Activated CD4-positive, alpha-beta T cell treated with anti-CD3 and anti-CD28 coated beads, Interleukin-2, Interleukin-4, amounts not matched to agents 100 ng/mL and 50 ng/mL, durations not matched to agents 16 hours and 8 hours (primary cell): ENCODE data around the gene GNAT2.

ENCODE experiments used
- DNase-seq: peaks from one replicate; pipeline ENCODE4 v3.0.0-alpha.2; 2020; ENCODE audit warnings: low spot score

GNAT2 gene

GRCh38 chr1:109641861-109642260, 22.4 kb upstream of the GNAT2 start:
- DNase-seq, result no peak

DNA sequence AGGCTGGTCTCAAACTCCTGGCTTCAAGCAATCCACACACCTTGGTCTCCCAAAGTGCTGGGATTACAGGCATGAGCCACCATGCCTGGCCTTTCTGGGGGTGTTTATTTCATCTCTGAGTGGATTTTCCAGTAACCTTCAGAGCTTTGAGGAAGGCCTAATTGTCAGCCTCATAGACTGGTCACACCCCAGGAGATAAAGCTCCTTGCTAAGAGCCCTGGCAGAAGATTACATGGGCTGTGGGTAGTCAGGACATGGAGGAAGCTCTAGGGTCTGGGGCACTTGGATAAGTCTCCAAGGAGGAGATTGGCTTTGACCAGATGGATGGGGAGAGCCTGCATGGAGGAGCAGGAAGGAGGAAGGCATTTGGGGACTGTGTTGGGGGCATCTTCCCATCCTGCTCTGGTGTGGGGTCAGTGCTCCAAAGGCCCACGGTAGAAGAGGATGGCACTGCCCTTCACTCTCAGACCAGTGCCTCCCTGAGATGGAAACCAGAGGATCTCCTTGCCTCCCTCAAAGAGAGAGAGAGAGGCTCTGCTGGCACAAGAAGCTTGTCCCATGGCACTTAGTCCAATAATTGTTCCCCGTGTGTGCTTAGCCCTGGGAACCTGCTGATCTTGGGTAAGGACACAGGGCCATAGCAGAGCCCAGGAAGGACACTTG, 21.8 kb upstream of the GNAT2 start:
- DNase-seq, result no peak

GRCh38 chr1:109640285-109640865, 21.0 kb upstream of the GNAT2 start:
- peak; percentile 91 for DNase-seq

GRCh38 chr1:109639841-109640184, 20.4 kb upstream of the GNAT2 start:
- no peak for DNase-seq

- no peak for DNase-seq
These were observed 19.8 kb upstream of the GNAT2 start for GRCh38 chr1:109639063-109639840.

DNA sequence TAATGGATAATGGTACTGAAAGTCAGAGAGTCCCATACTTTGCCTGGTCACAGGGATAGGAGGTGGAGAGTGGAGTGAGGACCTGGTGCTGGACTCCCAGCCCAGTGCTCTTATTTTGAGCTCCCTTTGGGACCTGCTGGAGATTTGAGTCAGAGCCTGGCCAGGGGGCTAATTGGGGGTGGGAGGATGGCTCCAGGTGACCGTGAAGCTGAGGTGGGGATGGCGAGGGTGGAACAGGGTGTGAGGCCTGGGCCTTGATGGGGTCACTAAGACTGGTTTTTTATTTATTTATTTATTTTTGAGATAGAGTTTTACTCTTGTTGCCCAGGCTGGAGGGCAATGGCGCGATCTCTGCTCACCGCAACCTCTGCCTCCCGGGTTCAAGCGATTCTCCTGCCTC, 18.0 kb upstream of the GNAT2 start:
- no peak for DNase-seq

DNA sequence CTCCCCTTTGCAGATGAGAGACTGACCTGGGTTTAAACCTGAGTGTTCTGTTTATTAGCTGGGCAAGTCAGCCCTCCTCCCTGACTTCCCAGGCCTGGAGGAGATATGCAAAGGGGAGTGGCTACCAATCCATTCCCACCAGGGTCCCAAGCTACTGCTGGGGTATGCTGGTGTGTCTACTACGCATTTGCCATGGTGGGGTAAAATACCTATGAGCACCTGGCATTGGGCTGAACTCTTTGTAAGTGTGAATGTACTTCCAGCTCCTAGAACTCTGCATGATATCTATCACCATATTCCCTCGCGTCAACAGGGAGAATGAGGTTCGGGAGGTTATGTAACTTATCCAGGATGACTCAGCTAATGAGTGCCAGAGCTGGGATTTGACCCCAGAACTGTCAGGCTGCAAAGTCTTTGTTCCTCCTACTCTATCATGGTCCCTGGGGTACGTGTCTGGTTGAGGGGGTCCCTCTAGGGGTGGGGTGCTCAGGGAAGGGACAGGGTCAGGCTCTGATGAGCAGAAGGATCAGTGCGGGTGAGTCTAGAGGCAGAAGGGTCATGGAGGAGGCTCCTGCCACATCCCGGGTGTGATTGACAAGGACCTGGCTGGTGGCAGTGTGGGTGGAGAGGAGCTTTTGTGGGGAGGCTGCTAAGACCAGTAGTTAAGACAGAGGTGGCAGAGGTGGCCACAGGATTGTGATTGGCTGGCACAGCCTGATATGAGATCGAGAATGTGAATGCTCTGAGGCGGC, 17.0 kb upstream of the GNAT2 start:
- no peak for DNase-seq

GRCh38 chr1:109635862-109636200, 16.4 kb upstream of the GNAT2 start:
- DNase-seq, result no peak

DNA sequence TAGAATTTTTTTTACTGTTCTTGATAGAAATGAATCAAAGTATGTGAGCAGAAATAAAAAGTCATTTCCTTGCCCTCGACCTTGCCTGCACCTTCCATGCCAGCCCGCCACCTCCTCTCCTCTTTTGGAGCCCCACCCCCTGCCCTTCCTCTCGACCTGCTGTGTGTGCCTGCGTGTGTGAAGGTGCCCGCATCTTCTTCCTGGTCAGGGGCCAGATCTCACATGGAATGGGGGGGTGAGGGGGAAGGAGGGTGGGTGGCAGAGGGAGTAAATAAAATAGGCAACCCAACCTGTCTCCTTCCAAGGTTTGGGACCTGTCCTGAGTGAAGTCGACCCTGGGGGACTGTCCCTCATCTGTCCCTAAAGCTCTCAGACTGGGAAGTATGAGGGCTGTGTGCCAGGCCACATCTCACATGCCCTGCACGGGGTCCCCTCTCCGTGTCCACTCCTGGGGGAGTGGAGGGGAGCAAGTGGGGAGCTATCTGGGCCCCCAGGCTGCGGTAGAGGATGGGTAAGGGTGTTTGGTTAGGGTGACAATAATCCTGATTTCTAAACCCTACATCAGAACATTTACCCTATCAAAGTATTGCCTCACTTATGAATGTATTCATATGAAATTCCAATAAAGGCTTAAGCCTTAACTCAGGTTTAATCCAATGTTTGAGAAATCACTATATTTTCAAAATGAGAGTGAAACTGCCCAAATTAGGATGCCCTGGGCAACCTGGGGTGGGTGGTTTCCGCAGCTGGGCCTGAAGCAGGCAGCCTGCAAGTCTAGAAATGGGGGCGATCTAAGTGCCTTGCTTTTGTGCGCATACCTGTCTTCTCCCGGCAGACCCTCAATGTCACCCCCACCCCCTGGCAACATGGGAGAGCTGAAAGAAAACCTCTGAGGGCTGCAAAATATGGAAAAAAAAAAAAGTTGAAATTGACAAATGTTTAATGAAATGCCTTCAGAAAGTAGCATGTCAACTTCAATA, 15.6 kb upstream of the GNAT2 start:
- no peak for DNase-seq

- DNase-seq, result no peak
These were observed 14.9 kb upstream of the GNAT2 start for GRCh38 chr1:109634292-109634691.

- no peak for DNase-seq
These were observed 13.4 kb upstream of the GNAT2 start for GRCh38 chr1:109632671-109633346.

GRCh38 chr1:109631513-109632505, 12.4 kb upstream of the GNAT2 start:
- DNase-seq, result no peak

DNA sequence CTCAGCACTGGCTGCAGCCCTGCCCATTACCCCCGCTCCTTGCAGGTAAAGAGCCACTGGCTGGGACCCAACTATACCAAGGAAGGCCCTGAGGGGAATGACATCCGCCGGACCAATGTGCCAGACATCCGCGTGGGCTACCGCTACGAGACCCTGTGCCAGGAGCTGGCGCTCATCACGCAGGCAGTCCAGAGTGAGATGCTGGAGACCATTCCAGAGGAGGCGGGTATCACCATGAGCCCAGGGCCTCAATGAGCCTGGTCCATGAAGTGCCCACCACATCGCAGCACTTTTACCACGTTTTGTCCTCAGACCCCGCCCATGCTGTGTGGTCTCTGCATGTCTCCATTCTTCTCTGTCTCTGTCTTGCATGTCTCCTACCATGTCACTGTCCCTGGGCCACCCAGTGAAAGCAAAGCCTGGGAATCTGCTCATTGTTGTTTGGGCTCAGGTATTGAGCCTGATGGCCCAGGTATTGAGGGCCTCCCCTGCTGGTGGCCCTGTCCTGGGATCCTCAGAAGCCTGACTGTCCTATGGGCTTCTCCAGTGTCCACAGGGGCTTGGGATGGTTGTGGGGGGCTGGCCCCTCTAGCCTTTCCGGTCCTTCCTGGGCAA, 11.6 kb upstream of the GNAT2 start:
- no peak for DNase-seq

GRCh38 chr1:109630081-109630897, 10.9 kb upstream of the GNAT2 start:
- no peak for DNase-seq

GRCh38 chr1:109629372-109630030, 10.1 kb upstream of the GNAT2 start:
- no peak for DNase-seq

DNA sequence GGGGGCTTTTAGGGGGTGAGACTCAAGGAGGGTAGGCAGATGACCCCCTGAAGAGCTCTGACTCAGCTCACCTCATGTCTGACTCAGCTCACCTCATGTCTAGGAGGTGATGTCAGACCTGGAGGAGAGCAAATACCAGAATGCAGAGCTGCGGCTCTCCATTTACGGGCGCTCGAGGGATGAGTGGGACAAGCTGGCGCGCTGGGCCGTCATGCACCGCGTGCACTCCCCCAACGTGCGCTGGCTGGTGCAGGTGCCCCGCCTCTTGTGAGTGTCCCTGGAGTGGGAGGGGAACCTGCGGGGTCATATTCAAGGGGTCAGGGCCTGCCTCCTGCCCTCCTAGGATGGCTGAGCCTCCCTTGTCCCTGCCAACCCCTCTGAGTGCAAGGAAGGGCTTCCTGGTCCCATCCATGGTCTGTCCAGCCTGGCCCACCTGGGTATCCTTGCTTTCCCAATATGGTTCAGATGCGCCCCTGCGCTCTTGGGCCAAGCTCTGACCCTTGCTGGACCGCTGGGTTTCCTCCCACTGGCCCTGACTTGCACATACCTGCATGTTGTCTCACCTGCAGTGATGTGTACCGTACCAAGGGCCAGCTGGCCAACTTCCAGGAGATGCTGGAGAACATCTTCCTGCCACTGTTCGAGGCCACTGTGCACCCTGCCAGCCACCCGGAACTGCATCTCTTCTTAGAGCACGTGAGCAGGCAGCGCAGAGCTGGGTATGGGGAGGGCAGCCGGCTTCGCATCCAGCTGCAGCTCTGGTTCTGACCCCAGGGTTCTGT, 9.3 kb upstream of the GNAT2 start:
- DNase-seq, result no peak
